UCSD-AML1 (cell line): Measurements from ENCODE around the gene ISYNA1.
A peak's percentile ranks its signal among the peaks of the same experiment; 100 is the strongest.
"Not testable (repeated sequence)": the region's sequence is repeated elsewhere in the genome, so short reads cannot be mapped to it uniquely, and the experiment has no call there.

Experiments used
- DNase-seq: peaks from one replicate; lab custom pipeline; 2025; ENCODE audit not compliant: unreplicated experiment; lab: John Stamatoyannopoulos, UW

The ISYNA1 gene

GRCh38 chr19:18421371-18421959 lies 16.5 kb downstream of the ISYNA1 start:
- no peak for DNase-seq

- no peak for DNase-seq
These were observed 17.0 kb downstream of the ISYNA1 start for GRCh38 chr19:18420930-18421329.

GRCh38 chr19:18419699-18420460 lies 18.1 kb downstream of the ISYNA1 start:
- peak; percentile 58 for DNase-seq

- peak; percentile 91 for DNase-seq
These were observed 18.7 kb downstream of the ISYNA1 start, which contains the start of gene SSBP4 for GRCh38 chr19:18419195-18419698. SSBP4 (plus strand) TSS chr19:18419398; CDS start chr19:18419649, 251 bp downstream.

GRCh38 chr19:18418483-18419194 lies 19.3 kb downstream of the ISYNA1 start:
- peak; percentile 70 for DNase-seq

- DNase-seq = no peak
These were observed 19.9 kb downstream of the ISYNA1 start for GRCh38 chr19:18418029-18418482.

- peak; percentile 95 for DNase-seq
These were observed 20.5 kb downstream of the ISYNA1 start for GRCh38 chr19:18417250-18418028.

- DNase-seq = peak; percentile 93
These were observed 21.1 kb downstream of the ISYNA1 start for GRCh38 chr19:18416778-18417249.

GRCh38 chr19:18415178-18415867 lies 22.6 kb downstream of the ISYNA1 start:
- peak; percentile 93 for DNase-seq

GRCh38 chr19:18414504-18415177 lies 23.3 kb downstream of the ISYNA1 start:
- DNase-seq = peak; percentile 72

- no peak for DNase-seq
These were observed 25.2 kb downstream of the ISYNA1 start for GRCh38 chr19:18412610-18413239.

- DNase-seq = peak; percentile 68
These were observed 29.9 kb downstream of the ISYNA1 start for GRCh38 chr19:18408053-18408476.

GRCh38 chr19:18406749-18407148 lies 31.2 kb downstream of the ISYNA1 start:
- no peak for DNase-seq

- DNase-seq = not testable (repeated sequence)
These were observed 32.2 kb downstream of the ISYNA1 start for GRCh38 chr19:18405754-18406153.

- DNase-seq = peak; percentile 23
These were observed 35.3 kb downstream of the ISYNA1 start for GRCh38 chr19:18402455-18403248.

GRCh38 chr19:18401580-18402112 lies 36.3 kb downstream of the ISYNA1 start:
- peak; percentile 82 for DNase-seq

GRCh38 chr19:18399008-18399407 lies 38.9 kb downstream of the ISYNA1 start:
- no peak for DNase-seq
